Activated T-cell treated with anti-CD3 and anti-CD28 coated beads for 4 hours (primary cell): ENCODE data around the gene PIGBOS1.
"Not testable (repeated sequence)": the region's sequence is repeated elsewhere in the genome, so short reads cannot be mapped to it uniquely, and the experiment has no call there.

Source experiments
- DNase-seq: peaks from one replicate; pipeline ENCODE4 v3.0.0-alpha.2; 2020

The PIGBOS1 gene, protein sequence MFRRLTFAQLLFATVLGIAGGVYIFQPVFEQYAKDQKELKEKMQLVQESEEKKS

DNA sequence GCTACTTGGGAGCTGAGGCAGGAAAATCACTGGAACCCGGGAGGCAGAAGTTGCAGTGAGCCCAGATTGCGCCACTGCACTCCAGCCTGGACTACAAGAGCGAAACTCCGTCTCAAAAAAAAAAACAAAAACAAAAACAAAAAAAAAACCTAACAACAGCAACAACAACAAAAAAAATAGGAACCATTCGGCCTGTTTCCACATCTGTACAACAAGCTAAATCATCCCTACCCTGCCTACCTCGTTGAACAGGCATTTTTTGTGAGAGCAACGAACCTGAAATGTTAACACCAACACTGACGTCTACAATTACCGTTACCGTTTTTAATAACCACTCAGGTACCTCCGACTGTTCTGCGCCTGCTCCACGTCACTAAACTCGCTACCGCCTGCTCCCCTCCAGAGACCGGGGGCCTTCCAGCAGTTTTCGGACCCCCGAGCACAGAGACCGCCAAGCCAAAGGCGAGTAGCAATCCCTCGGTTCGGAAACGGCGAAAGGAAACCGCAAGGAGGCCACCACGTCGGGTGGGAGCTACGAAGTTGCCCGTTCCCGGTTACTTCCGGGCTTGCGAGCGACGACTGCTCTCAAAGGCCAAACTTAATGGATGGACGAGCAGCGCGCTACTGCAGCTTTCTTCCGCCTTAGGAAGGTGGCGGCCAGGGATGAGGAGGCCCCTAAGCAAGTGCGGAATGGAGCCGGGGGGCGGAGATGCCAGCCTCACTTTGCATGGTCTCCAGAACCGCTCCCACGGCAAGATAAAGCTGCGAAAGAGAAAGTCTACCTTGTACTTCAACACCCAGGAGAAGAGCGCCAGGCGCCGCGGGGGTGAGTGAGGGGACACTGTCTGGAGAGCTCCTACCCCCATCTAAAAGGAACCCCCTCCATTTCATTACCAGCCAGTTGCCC is at the start of gene PIGBOS1, which contains the start of gene PIGB:
PIGBOS1 (minus strand) TSS at position 536 of the 907 bp plus-strand sequence. CDS start 1,331 bp downstream, outside the sequence.
PIGB (plus strand) TSS at position 635 of the 907 bp plus-strand sequence; CDS start at position 664, 29 bp downstream.
- DNase-seq: peak; percentile 59

DNA sequence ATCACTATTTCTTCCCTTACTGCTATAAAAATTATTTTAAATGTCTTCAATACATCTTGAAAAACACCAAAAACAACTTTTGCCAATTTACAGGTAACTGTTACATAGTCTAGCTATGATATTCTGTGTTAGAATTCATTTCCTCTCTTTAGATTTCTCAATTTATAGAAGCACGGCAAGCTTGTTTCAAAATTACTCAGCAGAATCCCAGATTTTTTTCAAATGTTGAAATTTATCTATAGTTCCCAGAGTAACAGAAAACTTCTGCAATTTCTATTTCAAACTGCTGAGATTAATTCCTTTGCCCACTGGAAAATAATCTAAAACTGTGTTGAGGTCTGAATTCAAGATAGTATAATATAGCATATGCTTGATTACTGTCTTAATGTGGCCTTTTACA is 48.1 kb upstream of the PIGBOS1 start:
- DNase-seq: no peak

DNA sequence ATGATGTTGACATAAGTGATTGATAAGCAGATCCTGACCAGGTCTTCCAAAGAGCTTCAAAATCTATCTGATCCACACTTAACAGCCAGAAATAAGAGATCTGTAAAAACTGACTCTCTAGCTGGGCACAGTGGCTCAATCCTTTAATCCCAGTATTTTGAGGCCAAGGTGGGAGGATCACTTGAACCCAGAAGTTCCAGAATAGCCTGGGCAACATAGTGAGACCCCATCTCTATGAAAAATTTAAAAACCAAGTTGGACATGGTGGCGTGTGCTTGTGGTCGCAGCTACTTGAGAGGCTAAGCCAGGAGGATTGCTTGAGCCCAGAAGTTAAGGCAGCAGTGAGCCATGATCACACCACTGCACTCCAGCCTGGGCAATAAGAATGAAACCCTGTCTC is 43.7 kb upstream of the PIGBOS1 start:
- no peak for DNase-seq

DNA sequence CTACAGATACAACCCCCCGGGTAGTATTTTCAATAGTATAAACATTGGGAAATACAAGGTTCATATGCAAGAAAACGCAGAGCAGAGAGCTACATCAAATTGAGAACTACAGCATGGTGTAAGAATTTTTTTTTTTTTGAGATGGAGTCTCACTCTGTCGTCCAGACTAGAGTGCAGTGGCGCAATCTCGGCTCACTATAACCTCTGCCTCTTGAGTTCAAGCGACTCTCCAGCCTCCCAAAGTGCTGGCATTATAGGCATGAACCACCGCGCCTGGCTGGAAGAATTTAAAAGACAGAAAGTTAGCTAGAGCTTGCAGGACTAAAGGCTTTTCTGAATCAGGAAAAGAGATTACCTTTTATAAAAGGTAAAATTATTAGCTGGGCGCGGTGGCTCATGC is 42.1 kb upstream of the PIGBOS1 start:
- DNase-seq: no peak

DNA sequence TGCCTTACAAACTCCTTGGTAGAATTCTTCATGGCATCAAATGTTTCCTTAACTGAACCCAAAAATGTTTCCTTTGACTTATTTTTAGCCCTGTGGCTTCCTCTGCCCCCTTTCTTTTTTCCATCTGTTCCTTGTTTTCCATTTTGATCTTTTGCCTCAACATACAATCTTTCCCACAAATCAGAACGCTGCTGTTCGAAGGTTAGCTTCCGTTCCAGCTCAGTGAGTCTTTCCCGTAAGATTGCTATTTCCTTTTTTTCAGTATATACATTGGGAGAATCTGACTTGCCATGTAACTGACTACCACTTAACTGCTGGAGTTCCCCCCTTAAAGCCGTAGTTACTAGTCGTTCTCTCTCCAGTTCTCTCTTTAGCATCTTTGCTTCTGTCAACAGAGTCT is 41.3 kb upstream of the PIGBOS1 start:
- DNase-seq: no peak

DNA sequence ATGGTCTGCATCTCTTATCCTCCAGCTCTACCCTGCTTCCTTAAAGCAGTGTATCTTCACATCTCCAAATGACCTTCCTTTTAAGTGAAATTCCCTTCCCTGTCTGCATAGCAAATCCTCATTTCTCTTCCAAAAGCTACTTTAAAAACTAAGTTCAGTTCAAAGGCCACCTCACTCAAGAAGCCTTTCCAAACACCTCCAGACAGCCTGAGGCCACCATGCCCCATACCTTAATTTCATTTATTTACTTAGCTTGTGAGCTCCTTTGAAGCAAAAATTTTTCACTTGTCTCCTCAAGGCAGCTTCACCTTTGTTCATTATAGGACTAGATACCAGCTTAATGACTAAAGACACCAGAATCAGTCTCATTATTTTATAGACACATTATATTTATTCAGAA is 39.5 kb upstream of the PIGBOS1 start:
- DNase-seq: no peak

DNA sequence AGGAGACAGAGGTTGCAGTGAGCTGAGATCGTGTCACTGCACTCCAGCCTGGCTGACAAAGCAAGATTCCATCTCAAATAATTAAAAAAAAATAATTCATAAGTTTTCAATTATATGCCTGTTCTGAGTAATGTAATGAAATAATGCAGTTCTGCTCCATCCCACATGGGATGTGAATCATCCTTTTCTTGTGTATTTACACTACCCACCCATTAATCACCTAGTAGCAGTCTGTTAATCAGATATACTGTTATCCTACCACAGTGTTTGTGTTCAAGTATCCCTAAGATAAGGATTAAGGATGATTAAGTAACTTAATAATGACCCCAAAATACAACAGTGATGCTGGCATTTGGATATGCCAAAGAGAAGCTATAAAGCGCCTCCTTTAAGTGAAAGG is 38.9 kb upstream of the PIGBOS1 start:
- DNase-seq: no peak

DNA sequence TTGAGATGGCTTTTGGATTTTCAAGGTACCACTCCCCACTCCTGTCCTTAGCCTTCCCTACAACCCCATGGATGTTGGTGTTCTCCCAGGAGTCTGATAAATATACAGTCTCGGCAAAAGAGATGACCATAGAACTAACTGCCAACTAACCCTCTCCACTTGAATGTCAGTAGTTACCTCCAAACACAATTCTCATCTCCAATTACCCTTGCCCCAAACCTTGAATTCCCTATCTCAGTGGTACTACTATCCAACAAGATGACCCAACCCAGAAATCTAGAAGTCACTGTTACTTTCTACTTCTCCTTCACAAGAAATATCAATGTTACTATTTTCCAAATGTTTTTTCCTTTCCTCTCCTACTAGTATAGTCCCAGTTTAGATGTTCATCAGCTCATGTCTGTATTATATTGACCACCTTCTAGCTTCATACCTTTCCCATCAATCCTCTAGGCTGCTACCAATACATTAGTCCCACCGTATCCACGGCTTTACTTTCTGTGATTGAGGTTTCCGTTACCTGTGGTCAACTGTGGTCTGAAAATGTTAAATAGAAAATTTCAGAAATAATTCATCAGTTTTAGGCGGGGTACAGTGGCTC is 38.2 kb upstream of the PIGBOS1 start:
- no peak for DNase-seq

DNA sequence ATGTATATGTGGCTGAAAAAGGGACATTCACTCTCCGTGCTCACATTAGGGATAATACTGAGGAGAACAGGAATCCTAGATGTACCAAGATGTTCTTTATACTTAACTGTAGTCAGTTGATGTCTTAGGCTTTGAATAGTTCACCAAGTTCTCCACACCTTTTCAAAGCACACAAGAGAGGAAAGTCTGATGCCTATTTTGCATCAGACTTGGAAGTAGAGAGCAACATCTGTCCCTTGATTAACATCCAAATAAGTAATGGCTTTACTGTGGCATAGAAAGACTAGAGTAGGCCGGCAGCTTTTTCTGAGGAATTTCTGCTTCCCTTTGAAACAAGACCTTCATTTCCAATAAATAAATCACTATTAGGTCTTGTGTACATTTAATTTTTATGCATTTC is 34.1 kb upstream of the PIGBOS1 start:
- no peak for DNase-seq

DNA sequence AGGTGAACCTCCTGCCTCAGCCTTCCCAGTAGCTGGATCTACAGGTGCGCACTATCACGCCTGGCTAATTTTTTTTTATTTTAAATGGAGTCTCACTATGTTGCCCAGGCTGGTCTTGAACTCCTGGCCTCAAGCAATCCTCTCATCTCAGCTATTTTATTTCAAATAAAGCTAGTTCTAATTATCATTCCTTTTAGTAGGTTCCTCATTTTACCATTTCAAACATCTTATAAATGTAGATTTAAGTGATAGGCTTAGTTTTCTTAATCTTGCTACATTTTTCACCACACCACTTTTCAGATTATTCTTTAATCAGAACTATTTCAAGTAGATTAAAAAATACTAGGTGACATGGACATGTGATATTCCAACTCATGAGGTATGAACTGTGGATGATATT is 30.4 kb upstream of the PIGBOS1 start:
- DNase-seq: no peak

DNA sequence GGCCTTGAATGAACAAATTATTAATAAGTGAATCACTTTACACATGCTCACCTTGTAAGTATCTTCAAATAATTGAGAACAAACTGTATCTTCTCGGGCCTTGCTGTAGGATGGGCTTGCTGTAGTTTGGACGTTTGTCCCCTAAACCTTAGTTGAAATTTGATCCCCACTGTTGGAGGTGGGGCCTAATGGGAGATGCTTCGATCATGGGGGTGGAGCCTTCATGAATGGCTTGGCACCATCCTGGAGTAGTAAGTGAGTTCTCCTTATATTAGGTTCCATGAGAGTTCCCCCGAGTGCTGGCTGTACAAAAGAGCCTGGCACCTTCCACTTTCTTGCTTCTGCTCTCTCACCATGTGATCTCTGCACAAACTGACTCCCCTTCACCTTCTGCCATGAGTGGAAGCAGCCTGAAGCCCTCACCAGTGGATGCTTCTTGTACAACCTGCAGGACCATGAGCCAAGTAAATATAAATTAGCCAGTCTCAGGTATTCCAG is 29.4 kb upstream of the PIGBOS1 start:
- DNase-seq: no peak

DNA sequence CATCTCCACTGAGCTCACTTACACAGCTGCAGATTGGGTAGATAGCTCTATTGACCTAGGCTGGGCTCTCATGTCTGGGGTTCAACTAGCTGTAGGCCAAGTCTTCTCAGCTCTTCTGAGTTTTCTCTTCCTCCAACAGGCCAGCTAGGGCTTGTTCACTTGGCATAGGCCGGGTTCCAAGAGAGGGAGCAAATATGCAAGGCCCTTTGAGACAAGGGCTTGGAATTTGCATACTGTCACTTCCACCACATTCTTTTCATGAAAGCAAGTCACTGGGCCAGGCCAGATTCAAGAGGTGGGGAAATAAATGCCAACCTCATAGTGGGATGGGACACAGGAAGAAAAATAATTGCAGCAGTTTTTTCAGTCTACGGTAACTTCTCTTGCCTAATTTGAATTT is 25.3 kb upstream of the PIGBOS1 start:
- DNase-seq: no peak

DNA sequence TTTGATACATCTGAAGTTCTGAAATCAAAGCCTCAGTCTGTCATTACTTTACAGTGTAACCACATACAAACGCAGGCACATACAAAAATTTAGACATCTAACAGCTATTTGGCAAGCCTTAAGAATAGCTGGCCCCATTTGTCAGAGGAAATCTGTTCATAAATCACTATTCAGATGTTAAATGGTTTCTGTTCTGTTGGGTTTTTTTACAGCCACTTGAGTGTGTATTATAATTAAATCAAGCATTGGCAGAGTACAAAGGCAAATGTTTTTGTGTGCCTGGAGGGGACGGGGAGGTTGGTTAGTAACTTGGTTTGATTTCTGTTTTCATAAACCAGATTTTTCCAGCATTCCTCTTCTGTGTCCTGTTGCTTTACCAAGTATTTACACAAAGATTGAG is 24.2 kb upstream of the PIGBOS1 start:
- no peak for DNase-seq

DNA sequence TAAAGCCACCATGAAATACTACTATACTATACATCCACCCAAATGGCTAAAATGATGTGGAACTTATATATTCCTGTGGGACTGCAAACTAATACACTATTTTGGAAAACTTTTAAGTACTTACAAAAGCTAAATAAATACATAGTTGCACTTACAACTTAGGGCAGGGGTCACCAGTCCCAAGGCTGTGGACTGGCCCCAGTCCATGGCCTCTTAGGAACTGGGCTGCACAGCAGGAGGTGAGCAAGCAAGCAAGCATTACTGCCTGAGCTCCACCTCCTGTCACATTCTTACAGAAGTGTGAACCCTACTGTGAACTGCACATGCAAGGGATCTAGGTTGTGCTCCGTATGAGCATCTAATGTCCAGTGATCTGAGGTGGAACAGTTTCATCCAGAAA is 18.2 kb upstream of the PIGBOS1 start:
- DNase-seq: no peak

DNA sequence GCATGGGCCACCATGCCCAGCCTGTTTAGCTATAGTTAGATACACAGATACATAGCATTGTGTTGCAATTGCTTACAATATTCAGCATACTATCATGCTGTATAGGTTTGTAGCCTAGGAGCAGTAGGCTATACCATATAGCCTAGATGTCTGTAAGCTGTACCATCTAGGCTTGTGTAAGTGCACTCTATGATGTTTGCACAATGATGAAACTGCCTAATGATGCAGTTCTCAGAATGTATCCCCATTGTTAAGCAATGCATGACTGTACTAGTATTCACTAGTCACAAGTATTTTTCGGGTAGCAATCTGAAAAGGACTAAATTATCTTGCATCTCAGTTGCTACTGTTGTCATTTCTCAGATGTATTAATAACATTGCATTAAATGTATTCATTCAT is 16.1 kb upstream of the PIGBOS1 start:
- no peak for DNase-seq

DNA sequence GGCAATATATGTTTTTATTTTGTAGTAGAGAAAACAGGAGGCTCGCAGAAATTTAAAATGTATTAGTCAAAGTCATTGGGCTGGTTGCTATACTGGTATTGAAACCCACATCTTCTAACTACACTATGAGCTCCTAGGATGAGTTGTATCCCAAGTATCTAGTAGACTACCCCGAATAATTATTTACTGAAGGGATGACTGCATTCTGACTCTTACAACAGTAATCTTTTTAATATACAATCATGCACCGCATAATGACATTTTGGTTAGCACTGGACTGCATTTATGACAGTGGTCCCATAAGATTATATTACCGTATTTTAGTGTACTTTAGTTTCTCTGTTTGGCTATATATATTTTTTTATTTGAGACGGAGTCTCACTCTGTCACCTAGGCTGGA is 15.4 kb upstream of the PIGBOS1 start:
- no peak for DNase-seq

DNA sequence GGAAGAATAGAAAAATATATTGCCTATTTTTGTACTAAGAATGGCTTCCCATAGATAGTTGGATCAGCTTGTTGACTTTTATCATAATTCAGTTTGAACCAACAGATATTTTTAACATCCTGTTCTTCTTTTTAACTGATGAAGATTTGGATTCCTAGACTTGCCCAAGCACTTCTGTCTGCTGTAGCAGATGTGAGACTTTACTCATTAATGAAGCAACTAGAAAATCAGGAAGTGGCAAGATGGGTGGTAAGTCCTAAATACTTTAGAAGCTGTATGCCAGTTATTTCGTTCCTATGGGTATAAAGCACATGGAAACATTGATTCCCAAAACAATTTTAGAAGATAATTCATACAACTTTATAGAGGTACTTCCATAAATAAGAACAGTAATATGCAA is 8.5 kb upstream of the PIGBOS1 start:
- DNase-seq: no peak

DNA sequence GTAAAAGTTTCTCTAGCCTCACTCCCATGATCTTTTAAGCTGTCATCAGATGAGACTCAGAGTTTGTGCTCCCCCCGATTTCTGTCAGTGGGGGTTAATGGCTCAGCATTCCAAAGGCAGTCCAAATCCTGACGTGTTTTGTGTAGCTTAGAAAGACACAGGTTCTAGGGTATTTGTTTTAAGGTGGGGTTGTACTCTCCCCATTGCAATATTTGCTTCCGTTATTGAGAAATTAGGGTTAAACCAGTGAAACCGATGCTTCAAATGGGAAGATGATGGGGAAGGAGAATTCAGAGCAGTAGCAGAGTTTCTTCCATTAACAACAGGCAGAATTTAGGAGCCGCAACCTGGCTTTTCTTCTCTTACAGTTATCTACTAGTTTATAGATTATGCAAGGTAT is 3.5 kb upstream of the PIGBOS1 start:
- DNase-seq: no peak

DNA sequence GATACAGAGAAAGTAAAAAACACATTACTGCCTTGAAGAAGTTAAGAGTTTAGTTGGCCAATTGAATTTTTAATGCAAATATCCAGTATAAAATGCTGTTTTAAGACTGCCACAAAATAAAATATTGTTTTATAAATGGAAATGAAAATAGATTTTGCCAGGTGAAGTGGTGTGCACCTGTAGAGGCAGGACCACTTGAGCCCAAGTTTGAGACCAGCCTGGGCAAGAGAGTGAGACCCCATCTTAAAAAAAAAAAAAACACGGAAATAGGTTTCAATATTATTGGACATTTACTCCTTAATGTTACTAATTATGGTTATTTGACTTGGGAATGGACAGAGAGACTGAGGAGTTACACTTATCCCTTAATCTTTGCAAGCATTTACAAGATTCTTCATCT is 2.0 kb upstream of the PIGBOS1 start:
- DNase-seq: no peak

DNA sequence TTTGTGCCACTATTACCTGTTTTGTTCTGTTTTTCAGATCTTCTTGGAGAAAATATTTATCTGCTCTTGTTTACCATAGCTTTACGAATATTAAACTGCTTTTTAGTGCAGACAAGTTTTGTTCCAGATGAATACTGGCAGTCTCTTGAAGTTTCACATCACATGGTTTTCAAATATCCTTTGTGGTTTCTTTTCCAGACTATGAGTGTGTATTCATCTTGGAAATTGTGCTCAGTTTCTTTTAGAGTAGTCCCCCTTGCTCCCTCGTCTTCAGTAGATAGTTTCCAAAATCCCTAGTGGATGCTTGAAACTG is 1.3 kb upstream of the PIGBOS1 start:
- DNase-seq: no peak

DNA sequence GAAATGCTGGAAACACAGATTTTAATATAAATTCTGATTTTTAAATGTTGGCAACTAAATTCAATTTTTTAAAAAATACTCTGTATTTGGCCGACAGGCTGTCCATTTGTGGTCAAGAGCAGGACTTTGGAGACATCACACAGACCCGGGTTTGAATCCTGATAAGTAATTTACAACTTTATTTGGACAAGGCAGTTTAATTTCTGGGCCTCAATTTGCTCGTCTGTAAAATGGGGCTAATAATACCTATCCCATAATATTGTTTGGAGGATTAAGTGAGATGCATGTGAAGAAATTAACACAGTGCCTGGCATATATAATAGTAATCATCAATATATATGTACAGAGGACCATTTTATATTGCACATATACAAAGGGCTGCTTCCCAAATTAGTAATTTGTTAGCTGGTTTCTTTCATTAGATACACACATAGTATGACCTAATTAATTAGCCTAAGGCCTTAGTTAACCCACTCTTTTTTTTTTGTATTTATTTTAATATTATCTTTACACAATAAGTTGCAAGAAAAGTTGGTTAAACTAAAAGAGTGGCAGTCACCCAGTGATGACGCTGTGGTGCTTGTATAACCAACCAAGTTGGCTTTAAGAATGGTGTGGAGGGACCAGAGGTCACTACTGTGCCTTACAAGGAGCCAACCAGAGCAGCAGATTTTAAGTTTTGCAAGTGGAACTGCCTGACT is 764 bp upstream of the PIGBOS1 start:
- DNase-seq: no peak

DNA sequence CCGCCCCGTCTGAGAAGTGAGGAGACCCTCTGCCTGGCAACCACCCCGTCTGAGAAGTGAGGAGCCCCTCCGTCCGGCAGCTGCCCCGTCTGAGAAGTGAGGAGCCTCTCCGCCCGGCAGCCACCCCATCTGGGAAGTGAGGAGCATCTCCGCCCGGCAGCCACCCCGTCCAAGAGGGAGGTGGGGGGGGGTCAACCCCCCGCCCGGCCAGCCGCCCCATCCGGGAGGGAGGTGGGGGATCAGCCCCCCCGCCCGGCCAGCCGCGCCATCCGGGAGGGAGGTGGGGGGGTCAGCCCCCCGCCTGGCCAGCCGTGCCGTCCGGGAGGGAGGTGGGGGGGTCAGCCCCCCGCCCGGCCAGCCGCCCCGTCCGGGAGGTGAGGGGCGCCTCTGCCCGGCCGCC is 16.1 kb downstream of the PIGBOS1 start:
- not testable (repeated sequence) for DNase-seq

DNA sequence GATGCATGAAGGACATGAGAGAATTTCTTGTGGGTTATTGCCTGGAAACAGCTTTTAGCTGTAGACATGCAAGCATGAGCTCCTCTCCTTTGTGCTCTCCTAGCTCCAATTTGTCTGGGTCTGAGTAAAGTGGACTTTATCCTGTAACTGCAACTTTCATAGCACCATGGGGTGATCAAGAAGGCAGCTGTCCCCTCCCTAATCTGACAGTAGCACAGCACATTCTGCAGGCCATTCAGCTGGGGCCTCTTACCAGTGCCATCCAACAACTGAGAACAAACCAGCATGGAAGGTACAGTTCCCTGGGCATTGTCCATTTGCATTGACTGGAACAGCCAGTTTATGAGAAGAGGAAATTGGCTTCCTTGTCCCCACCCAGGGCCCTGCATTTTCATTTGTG is 21.6 kb downstream of the PIGBOS1 start:
- no peak for DNase-seq
